ENCODE measurements around the gene PCSK5. TPM values are rescaled to one million over a fixed set of nuclear protein-coding genes. Genes with fewer than 3 reads are reported as not detected.
"Not testable (repeated sequence)": the region's sequence is repeated elsewhere in the genome, so short reads cannot be mapped to it uniquely, and the experiment has no call there.

Gene PCSK5
- total and polyA plus RNA-seq, 4 donors: 5.1 to 47.5 (median 22.0) TPM

- intact Hi-C loops (cut with DNase I): loop anchor here in 1 of 2 donors (10.0 kb wide), 2 partner anchors 134 to 244 kb away; no protein-coding TSS in a partner anchor
- ATAC-seq (ENCODE audit: low FRiP score) (no peak), DNase-seq (no peak)
- 89 to 90% methylated on average over 3 of the region's 3 CpGs for WGBS, 2 donors
- Histone ChIP-seq H3K9me3 (ENCODE audit: control insufficient read depth, low read length) (no peaks in the 10 kb centered on the region), H3K36me3 (ENCODE audit: control insufficient read depth in 1 of 2, insufficient read depth in 2 of 2, low read length in 1 of 2) (peaks cover 0 to 3% of the 10 kb centered on the region in 2 donors), H3K27ac (ENCODE audit: low read depth in 1 of 2, low read length in 2 of 2) (no peak overlapping the region), H3K4me3 (ENCODE audit: low read length in 2 of 2) (no peak overlapping the region), H3K27me3 (ENCODE audit: control insufficient read depth in 1 of 2, insufficient read depth in 2 of 2, low read length in 1 of 2) (no peaks in the 10 kb centered on the region), H3K4me1 (ENCODE audit: control insufficient read depth in 1 of 2, insufficient read depth in 2 of 2, low read length in 2 of 2) (no peaks in the 10 kb centered on the region)
These were observed 31.9 kb upstream of the PCSK5 start for GRCh38 chr9:75858497-75859092.

- Histone ChIP-seq H3K4me1 (ENCODE audit: control insufficient read depth in 1 of 2, insufficient read depth in 2 of 2, low read length in 2 of 2) (no peaks in the 10 kb centered on the region), H3K36me3 (ENCODE audit: control insufficient read depth in 1 of 2, insufficient read depth in 2 of 2, low read length in 1 of 2) (no peaks in the 10 kb centered on the region), H3K9me3 (ENCODE audit: control insufficient read depth, low read length) (no peaks in the 10 kb centered on the region), H3K27ac (ENCODE audit: low read depth in 1 of 2, low read length in 2 of 2) (no peak overlapping the region), H3K27me3 (ENCODE audit: control insufficient read depth in 1 of 2, insufficient read depth in 2 of 2, low read length in 1 of 2) (no peaks in the 10 kb centered on the region), H3K4me3 (ENCODE audit: low read length in 2 of 2) (no peak overlapping the region)
- intact Hi-C loops (cut with DNase I): loop anchor here in 1 of 2 donors (10.0 kb wide), 1 partner anchor 529 kb away; no protein-coding TSS in a partner anchor
- no peak for ATAC-seq (ENCODE audit: low FRiP score)
- WGBS, 2 donors: 43 to 47% methylated on average over 4 of the region's 4 CpGs
- no peak for DNase-seq
These were observed 26.2 kb upstream of the PCSK5 start for GRCh38 chr9:75864266-75864665.

- ATAC-seq (ENCODE audit: low FRiP score) (no peak), DNase-seq (no peak)
- no peaks in the 10 kb centered on the region for H3K9me3 ChIP-seq (ENCODE audit: control insufficient read depth, low read length)
- H3K27me3 ChIP-seq (ENCODE audit: control insufficient read depth in 1 of 2, insufficient read depth in 2 of 2, low read length in 1 of 2): no peaks in the 10 kb centered on the region
- no peak overlapping the region for H3K4me3 ChIP-seq (ENCODE audit: low read length in 2 of 2)
- no peak overlapping the region for H3K27ac ChIP-seq (ENCODE audit: low read depth in 1 of 2, low read length in 2 of 2)
- no peaks in the 10 kb centered on the region for H3K36me3 ChIP-seq (ENCODE audit: control insufficient read depth in 1 of 2, insufficient read depth in 2 of 2, low read length in 1 of 2)
- intact Hi-C loops (cut with DNase I): loop anchor here (5.0 to 10.0 kb wide), 2 partner anchors 532 to 599 kb away; no protein-coding TSS in a partner anchor
- 27 to 28% methylated on average over 2 of the region's 2 CpGs for WGBS, 2 donors
- no peaks in the 10 kb centered on the region for H3K4me1 ChIP-seq (ENCODE audit: control insufficient read depth in 1 of 2, insufficient read depth in 2 of 2, low read length in 2 of 2)
These were observed 24.1 kb upstream of the PCSK5 start for GRCh38 chr9:75866273-75866871.

- not testable (repeated sequence) for H3K27me3 ChIP-seq (ENCODE audit: control insufficient read depth in 1 of 2, insufficient read depth in 2 of 2, low read length in 1 of 2); ATAC-seq (ENCODE audit: low FRiP score); H3K4me1 ChIP-seq (ENCODE audit: control insufficient read depth in 1 of 2, insufficient read depth in 2 of 2, low read length in 2 of 2); DNase-seq; H3K36me3 ChIP-seq (ENCODE audit: control insufficient read depth in 1 of 2, insufficient read depth in 2 of 2, low read length in 1 of 2); H3K9me3 ChIP-seq (ENCODE audit: control insufficient read depth, low read length); H3K4me3 ChIP-seq (ENCODE audit: low read length in 2 of 2); H3K27ac ChIP-seq (ENCODE audit: low read depth in 1 of 2, low read length in 2 of 2)
- 92 to 94% methylated on average over 2 of the region's 2 CpGs for WGBS, 2 donors
- intact Hi-C loops (cut with DNase I): loop anchor here (5.0 to 10.0 kb wide), 2 partner anchors 534 to 601 kb away; no protein-coding TSS in a partner anchor
These were observed 21.9 kb upstream of the PCSK5 start for GRCh38 chr9:75868526-75868925.

GRCh38 chr9:75869236-75869635 is 21.2 kb upstream of the PCSK5 start:
- H3K4me1 ChIP-seq (ENCODE audit: control insufficient read depth in 1 of 2, insufficient read depth in 2 of 2, low read length in 2 of 2): no peaks in the 10 kb centered on the region
- H3K36me3 ChIP-seq (ENCODE audit: control insufficient read depth in 1 of 2, insufficient read depth in 2 of 2, low read length in 1 of 2): no peaks in the 10 kb centered on the region
- no peak overlapping the region for H3K4me3 ChIP-seq (ENCODE audit: low read length in 2 of 2)
- 81 to 83% methylated on average over 3 of the region's 3 CpGs for WGBS, 2 donors
- no peaks in the 10 kb centered on the region for H3K9me3 ChIP-seq (ENCODE audit: control insufficient read depth, low read length)
- intact Hi-C loops (cut with DNase I): loop anchor here (5.0 to 10.0 kb wide), 2 partner anchors 534 to 602 kb away; no protein-coding TSS in a partner anchor
- no peak overlapping the region for H3K27ac ChIP-seq (ENCODE audit: low read depth in 1 of 2, low read length in 2 of 2)
- ATAC-seq (ENCODE audit: low FRiP score): no peak
- no peaks in the 10 kb centered on the region for H3K27me3 ChIP-seq (ENCODE audit: control insufficient read depth in 1 of 2, insufficient read depth in 2 of 2, low read length in 1 of 2)
- no peak for DNase-seq

- no peak overlapping the region for H3K4me3 ChIP-seq (ENCODE audit: low read length in 2 of 2)
- no peaks in the 10 kb centered on the region for H3K4me1 ChIP-seq (ENCODE audit: control insufficient read depth in 1 of 2, insufficient read depth in 2 of 2, low read length in 2 of 2)
- no peaks in the 10 kb centered on the region for H3K36me3 ChIP-seq (ENCODE audit: control insufficient read depth in 1 of 2, insufficient read depth in 2 of 2, low read length in 1 of 2)
- H3K27me3 ChIP-seq (ENCODE audit: control insufficient read depth in 1 of 2, insufficient read depth in 2 of 2, low read length in 1 of 2): no peaks in the 10 kb centered on the region
- H3K9me3 ChIP-seq (ENCODE audit: control insufficient read depth, low read length): no peaks in the 10 kb centered on the region
- WGBS, 2 donors: 94 to 96% methylated on average over 1 of the region's 1 CpG
- no peak overlapping the region for H3K27ac ChIP-seq (ENCODE audit: low read depth in 1 of 2, low read length in 2 of 2)
- ATAC-seq (ENCODE audit: low FRiP score): no peak
- DNase-seq: no peak
- intact Hi-C loops (cut with DNase I): no loop called here
These were observed 20.0 kb upstream of the PCSK5 start for GRCh38 chr9:75870450-75870849.

- 78 to 83% methylated on average over 5 of the region's 5 CpGs for WGBS, 2 donors
- no peak overlapping the region for H3K4me3 ChIP-seq (ENCODE audit: low read length in 2 of 2)
- H3K36me3 ChIP-seq (ENCODE audit: control insufficient read depth in 1 of 2, insufficient read depth in 2 of 2, low read length in 1 of 2): no peaks in the 10 kb centered on the region
- intact Hi-C loops (cut with DNase I): no loop called here
- H3K9me3 ChIP-seq (ENCODE audit: control insufficient read depth, low read length): no peaks in the 10 kb centered on the region
- H3K4me1 ChIP-seq (ENCODE audit: control insufficient read depth in 1 of 2, insufficient read depth in 2 of 2, low read length in 2 of 2): no peaks in the 10 kb centered on the region
- H3K27ac ChIP-seq (ENCODE audit: low read depth in 1 of 2, low read length in 2 of 2): no peak overlapping the region
- DNase-seq (no peak), ATAC-seq (ENCODE audit: low FRiP score) (no peak)
- H3K27me3 ChIP-seq (ENCODE audit: control insufficient read depth in 1 of 2, insufficient read depth in 2 of 2, low read length in 1 of 2): no peaks in the 10 kb centered on the region
These were observed 18.8 kb upstream of the PCSK5 start for GRCh38 chr9:75871624-75872023.

- no peak overlapping the region for H3K4me3 ChIP-seq (ENCODE audit: low read length in 2 of 2)
- ATAC-seq (ENCODE audit: low FRiP score) (peak; percentile 22), DNase-seq (no peak)
- H3K4me1 ChIP-seq (ENCODE audit: control insufficient read depth in 1 of 2, insufficient read depth in 2 of 2, low read length in 2 of 2): no peaks in the 10 kb centered on the region
- 94 to 100% methylated on average over 1 of the region's 1 CpG for WGBS, 2 donors
- no peaks in the 10 kb centered on the region for H3K9me3 ChIP-seq (ENCODE audit: control insufficient read depth, low read length)
- H3K36me3 ChIP-seq (ENCODE audit: control insufficient read depth in 1 of 2, insufficient read depth in 2 of 2, low read length in 1 of 2): no peaks in the 10 kb centered on the region
- H3K27me3 ChIP-seq (ENCODE audit: control insufficient read depth in 1 of 2, insufficient read depth in 2 of 2, low read length in 1 of 2): no peaks in the 10 kb centered on the region
- H3K27ac ChIP-seq (ENCODE audit: low read depth in 1 of 2, low read length in 2 of 2): no peak overlapping the region
- intact Hi-C loops (cut with DNase I): no loop called here
These were observed 16.8 kb upstream of the PCSK5 start for GRCh38 chr9:75873712-75874111.
